ENCODE data around the gene MRPL21.

MRPL21 gene

GRCh38 chr11:68936676-68937620 lies 33.3 kb upstream of the MRPL21 start:
- Histone ChIP-seq H3K9me3 (ENCODE audit: control insufficient read depth, low read length) (no peaks in the 10 kb centered on the region), H2BK5ac (ENCODE audit: low read depth, low read length, poor library complexity, severe bottlenecking) (no peak overlapping the region), H2BK15ac (ENCODE audit: low read depth, poor library complexity, severe bottlenecking) (no peak overlapping the region), H3K79me1 (replicated peaks; ENCODE audit: low read length, poor library complexity, severe bottlenecking) (no peaks in the 10 kb centered on the region), H3K4me2 (ENCODE audit: low read length, poor library complexity, severe bottlenecking) (no peak overlapping the region), H4K91ac (ENCODE audit: low read length) (no peak overlapping the region), H3K4me3 (ENCODE audit: insufficient read depth in 1 of 2, low read depth in 1 of 2, low read length in 2 of 2) (no peak overlapping the region), H2BK120ac (ENCODE audit: low read depth, low read length) (no peak overlapping the region), H2AK5ac (ENCODE audit: low read length, severe bottlenecking) (no peak overlapping the region), H3K23ac (ENCODE audit: low read length in 2 of 2) (no peak overlapping the region), H3K9ac (ENCODE audit: low read length) (no peak overlapping the region), H2AFZ (ENCODE audit: low read depth, low read length) (no peak overlapping the region), H3K4ac (ENCODE audit: low read depth in 1 of 2, low read length in 2 of 2) (no peak overlapping the region), H3K4me1 (ENCODE audit: control insufficient read depth, insufficient read depth, low read depth, low read length) (peaks cover 3% of the 10 kb centered on the region), H3K14ac (ENCODE audit: low read length in 2 of 2) (no peak overlapping the region), H2BK12ac (ENCODE audit: low read length in 2 of 2) (no peak overlapping the region), H3K36me3 (ENCODE audit: control insufficient read depth in 1 of 2, insufficient read depth in 2 of 2, low read depth in 1 of 2, low read length in 2 of 2) (peaks cover 72 to 92% of the 10 kb centered on the region in 2 experiments), H3K27me3 (ENCODE audit: control insufficient read depth in 1 of 2, insufficient read depth in 1 of 2, low read length in 2 of 2) (no peaks in the 10 kb centered on the region), H3K27ac (ENCODE audit: low read length, poor library complexity, severe bottlenecking) (no peak overlapping the region), H3K18ac (ENCODE audit: low read depth in 1 of 2, low read length in 2 of 2) (no peak overlapping the region), H4K8ac (ENCODE audit: low read length) (no peak overlapping the region)
- 94% methylated on average over 29 of the region's 29 CpGs for WGBS
- DNase-seq = no peak

DNA sequence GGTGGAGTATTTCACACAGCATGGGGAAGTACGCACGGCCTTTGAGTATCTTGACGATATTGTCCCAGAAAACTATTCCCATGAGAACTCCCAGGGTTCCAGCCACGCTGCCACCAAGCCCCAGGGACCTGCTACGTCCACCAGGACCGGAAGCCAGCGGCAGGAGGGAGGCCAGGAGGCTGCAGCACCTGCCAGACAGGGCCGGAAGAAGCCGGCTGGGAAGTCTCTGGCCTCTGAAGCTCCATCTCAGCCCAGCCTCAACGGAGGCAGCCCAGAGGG lies 32.7 kb upstream of the MRPL21 start:
- Histone ChIP-seq H3K27ac (ENCODE audit: low read length, poor library complexity, severe bottlenecking) (no peak overlapping the region), H3K14ac (ENCODE audit: low read length in 2 of 2) (no peak overlapping the region), H3K4me2 (ENCODE audit: low read length, poor library complexity, severe bottlenecking) (no peak overlapping the region), H2BK12ac (ENCODE audit: low read length in 2 of 2) (no peak overlapping the region), H2AK5ac (ENCODE audit: low read length, severe bottlenecking) (no peak overlapping the region), H2BK15ac (ENCODE audit: low read depth, poor library complexity, severe bottlenecking) (no peak overlapping the region), H2BK5ac (ENCODE audit: low read depth, low read length, poor library complexity, severe bottlenecking) (no peak overlapping the region), H3K9ac (ENCODE audit: low read length) (no peak overlapping the region), H2AFZ (ENCODE audit: low read depth, low read length) (no peak overlapping the region), H4K8ac (ENCODE audit: low read length) (no peak overlapping the region), H3K27me3 (ENCODE audit: control insufficient read depth in 1 of 2, insufficient read depth in 1 of 2, low read length in 2 of 2) (no peaks in the 10 kb centered on the region), H4K91ac (ENCODE audit: low read length) (no peak overlapping the region), H3K4ac (ENCODE audit: low read depth in 1 of 2, low read length in 2 of 2) (no peak overlapping the region), H3K4me3 (ENCODE audit: insufficient read depth in 1 of 2, low read depth in 1 of 2, low read length in 2 of 2) (no peak overlapping the region), H3K79me1 (replicated peaks; ENCODE audit: low read length, poor library complexity, severe bottlenecking) (no peaks in the 10 kb centered on the region), H3K9me3 (ENCODE audit: control insufficient read depth, low read length) (no peaks in the 10 kb centered on the region), H3K23ac (ENCODE audit: low read length in 2 of 2) (no peak overlapping the region), H2BK120ac (ENCODE audit: low read depth, low read length) (no peak overlapping the region), H3K36me3 (ENCODE audit: control insufficient read depth in 1 of 2, insufficient read depth in 2 of 2, low read depth in 1 of 2, low read length in 2 of 2) (peaks cover 76 to 94% of the 10 kb centered on the region in 2 experiments), H3K18ac (ENCODE audit: low read depth in 1 of 2, low read length in 2 of 2) (no peak overlapping the region), H3K4me1 (ENCODE audit: control insufficient read depth, insufficient read depth, low read depth, low read length) (peaks cover 3% of the 10 kb centered on the region)
- 86% methylated on average over 10 of the region's 10 CpGs for WGBS
- no peak for DNase-seq

- peak overlapping the region; percentile 8 for H2BK15ac ChIP-seq (ENCODE audit: low read depth, poor library complexity, severe bottlenecking)
- H3K79me1 ChIP-seq (replicated peaks; ENCODE audit: low read length, poor library complexity, severe bottlenecking) = no peaks in the 10 kb centered on the region
- peaks cover 80 to 95% of the 10 kb centered on the region in 2 experiments for H3K36me3 ChIP-seq (ENCODE audit: control insufficient read depth in 1 of 2, insufficient read depth in 2 of 2, low read depth in 1 of 2, low read length in 2 of 2)
- no peak overlapping the region for H4K91ac ChIP-seq (ENCODE audit: low read length)
- H3K18ac ChIP-seq (ENCODE audit: low read depth in 1 of 2, low read length in 2 of 2) = no peak overlapping the region
- H3K23ac ChIP-seq (ENCODE audit: low read length in 2 of 2) = no peak overlapping the region
- H3K4me3 ChIP-seq (ENCODE audit: insufficient read depth in 1 of 2, low read depth in 1 of 2, low read length in 2 of 2) = no peak overlapping the region
- H3K27me3 ChIP-seq (ENCODE audit: control insufficient read depth in 1 of 2, insufficient read depth in 1 of 2, low read length in 2 of 2) = no peaks in the 10 kb centered on the region
- no peak overlapping the region for H2AFZ ChIP-seq (ENCODE audit: low read depth, low read length)
- H2AK5ac ChIP-seq (ENCODE audit: low read length, severe bottlenecking) = no peak overlapping the region
- no peaks in the 10 kb centered on the region for H3K9me3 ChIP-seq (ENCODE audit: control insufficient read depth, low read length)
- WGBS = 98% methylated on average over 29 of the region's 29 CpGs
- no peak overlapping the region for H3K27ac ChIP-seq (ENCODE audit: low read length, poor library complexity, severe bottlenecking)
- peaks cover 3% of the 10 kb centered on the region for H3K4me1 ChIP-seq (ENCODE audit: control insufficient read depth, insufficient read depth, low read depth, low read length)
- no peak overlapping the region for H4K8ac ChIP-seq (ENCODE audit: low read length)
- no peak overlapping the region for H3K9ac ChIP-seq (ENCODE audit: low read length)
- H2BK120ac ChIP-seq (ENCODE audit: low read depth, low read length) = no peak overlapping the region
- no peak overlapping the region for H3K4me2 ChIP-seq (ENCODE audit: low read length, poor library complexity, severe bottlenecking)
- H2BK5ac ChIP-seq (ENCODE audit: low read depth, low read length, poor library complexity, severe bottlenecking) = no peak overlapping the region
- H2BK12ac ChIP-seq (ENCODE audit: low read length in 2 of 2) = no peak overlapping the region
- no peak overlapping the region for H3K14ac ChIP-seq (ENCODE audit: low read length in 2 of 2)
- no peak for DNase-seq
- H3K4ac ChIP-seq (ENCODE audit: low read depth in 1 of 2, low read length in 2 of 2) = no peak overlapping the region
Measured at GRCh38 chr11:68935516-68936357, 32.1 kb upstream of the MRPL21 start.

DNA sequence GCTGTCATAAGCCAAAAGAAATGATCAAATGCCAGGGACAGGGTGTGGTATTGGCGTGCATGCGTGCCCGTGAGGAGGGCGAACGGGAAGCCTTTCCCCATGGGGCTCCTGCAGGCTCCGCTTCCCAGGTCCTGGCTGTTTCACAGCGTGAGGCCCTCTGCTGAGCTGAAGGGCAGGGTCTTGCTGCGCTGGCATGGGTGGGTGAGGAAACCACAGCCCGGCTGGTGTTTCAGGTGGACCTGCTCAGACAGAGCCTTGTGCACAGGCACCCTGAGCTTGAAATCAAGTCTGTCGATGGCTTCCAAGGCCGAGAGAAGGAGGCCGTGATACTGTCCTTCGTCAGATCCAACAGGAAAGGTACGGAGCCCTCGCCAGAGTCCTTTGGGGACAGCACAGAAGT lies 31.4 kb upstream of the MRPL21 start:
- Histone ChIP-seq H2BK120ac (ENCODE audit: low read depth, low read length) (no peak overlapping the region), H2AK5ac (ENCODE audit: low read length, severe bottlenecking) (no peak overlapping the region), H2BK15ac (ENCODE audit: low read depth, poor library complexity, severe bottlenecking) (no peak overlapping the region), H3K18ac (ENCODE audit: low read depth in 1 of 2, low read length in 2 of 2) (no peak overlapping the region), H3K4ac (ENCODE audit: low read depth in 1 of 2, low read length in 2 of 2) (no peak overlapping the region), H3K4me1 (ENCODE audit: control insufficient read depth, insufficient read depth, low read depth, low read length) (peaks cover 3% of the 10 kb centered on the region), H3K79me1 (replicated peaks; ENCODE audit: low read length, poor library complexity, severe bottlenecking) (no peaks in the 10 kb centered on the region), H3K23ac (ENCODE audit: low read length in 2 of 2) (no peak overlapping the region), H4K8ac (ENCODE audit: low read length) (no peak overlapping the region), H2BK12ac (ENCODE audit: low read length in 2 of 2) (no peak overlapping the region), H4K91ac (ENCODE audit: low read length) (no peak overlapping the region), H3K9me3 (ENCODE audit: control insufficient read depth, low read length) (no peaks in the 10 kb centered on the region), H3K36me3 (ENCODE audit: control insufficient read depth in 1 of 2, insufficient read depth in 2 of 2, low read depth in 1 of 2, low read length in 2 of 2) (peaks cover 83 to 99% of the 10 kb centered on the region in 2 experiments), H3K4me2 (ENCODE audit: low read length, poor library complexity, severe bottlenecking) (no peak overlapping the region), H3K27ac (ENCODE audit: low read length, poor library complexity, severe bottlenecking) (no peak overlapping the region), H3K9ac (ENCODE audit: low read length) (no peak overlapping the region), H3K4me3 (ENCODE audit: insufficient read depth in 1 of 2, low read depth in 1 of 2, low read length in 2 of 2) (no peak overlapping the region), H3K14ac (ENCODE audit: low read length in 2 of 2) (no peak overlapping the region), H3K27me3 (ENCODE audit: control insufficient read depth in 1 of 2, insufficient read depth in 1 of 2, low read length in 2 of 2) (no peaks in the 10 kb centered on the region), H2AFZ (ENCODE audit: low read depth, low read length) (no peak overlapping the region), H2BK5ac (ENCODE audit: low read depth, low read length, poor library complexity, severe bottlenecking) (no peak overlapping the region)
- DNase-seq = no peak
- 98% methylated on average over 15 of the region's 15 CpGs for WGBS

All from mesenchymal stem cell (in vitro differentiated cells and primary cell).